Panc1 (cell line): ENCODE measurements around the gene NKAIN4. TPM values are rescaled to one million over a fixed set of nuclear protein-coding genes. Genes with fewer than 3 reads are reported as not detected.

ENCODE experiments used
- ATAC-seq: fragments of 200-7000 bp; cut with Tn5 transposase; 2 replicates; pipeline ENCODE4 v1.9.1; 2020; ENCODE audit warnings: mild to moderate bottlenecking, moderate library complexity
- BruUV-seq: library from RNA; stranded (reverse); fragments of 400-500 nt; replicated peaks from 2 replicates; lab custom pipeline; 2021; lab: Mats Ljungman, UMichigan
- CTCF ChIA-PET: fragments of 300-600 bp; sonication (Branson Sonifier 250); formaldehyde crosslinking; loops from one replicate; lab custom pipeline; 2022; ENCODE audit warnings: antibody characterized with exemption; lab: Charles Lee
- POLR2A ChIA-PET: fragments of 300-600 bp; sonication (Branson Sonifier 250); formaldehyde crosslinking; loops from one replicate; lab custom pipeline; 2022; ENCODE audit warnings: antibody characterized with exemption; lab: Charles Lee
- DNase-seq: peaks from one replicate; pipeline ENCODE4 v3.0.0-alpha.2; 2010; ENCODE audit warnings: low read depth, low spot score
- H3K27ac ChIP-seq: 2 replicates; pipeline ENCODE4 v1.5.1; 2011; ENCODE audit warnings: mild to moderate bottlenecking, low read length, inconsistent platforms
- H3K27me3 ChIP-seq: fragments of 200-500 bp; sonication (Bioruptor generic); 2 replicates; pipeline ENCODE4 v1.6.0; 2014; ENCODE audit warnings: low read length, inconsistent platforms; ENCODE audit not compliant: control insufficient read depth, insufficient read depth
- H3K36me3 ChIP-seq: fragments of 200-500 bp; sonication (Bioruptor generic); 2 replicates; pipeline ENCODE4 v1.5.1; 2014; ENCODE audit warnings: inconsistent platforms, mild to moderate bottlenecking, low read length, moderate library complexity; ENCODE audit not compliant: control insufficient read depth, insufficient read depth
- H3K4me1 ChIP-seq: 2 replicates; pipeline ENCODE4 v1.5.1; 2011; ENCODE audit warnings: inconsistent platforms, mild to moderate bottlenecking, low read length, moderate library complexity; ENCODE audit not compliant: control insufficient read depth, insufficient read depth
- H3K4me3 ChIP-seq, 2 experiments: 2 replicates each; pipeline ENCODE4 v1.5.1; 2011 to 2012; ENCODE audit warnings: low read depth in 2 of 2, low read length in 2 of 2, mild to moderate bottlenecking in 2 of 2, inconsistent platforms in 1 of 2, moderate library complexity in 1 of 2
- H3K9me3 ChIP-seq: fragments of 200-500 bp; sonication (Bioruptor generic); 2 replicates; pipeline ENCODE4 v1.5.1; 2014; ENCODE audit warnings: low read depth, mild to moderate bottlenecking, inconsistent platforms, low read length, moderate library complexity; ENCODE audit not compliant: control insufficient read depth, insufficient read depth
- POLR2AphosphoS5 ChIP-seq: IDR thresholded peaks from 2 replicates; pipeline ENCODE4 v1.6.1; 2012; ENCODE audit warnings: mild to moderate bottlenecking, low read depth, low read length, moderate library complexity
- SIN3A ChIP-seq: IDR thresholded peaks from 2 replicates; pipeline ENCODE4 v1.6.1; 2012; ENCODE audit warnings: low read depth, mild to moderate bottlenecking, low read length, moderate library complexity, borderline replicate concordance; ENCODE audit not compliant: insufficient read depth
- TCF7L2 ChIP-seq: IDR thresholded peaks from 2 replicates; pipeline ENCODE4 v1.6.1; 2011; ENCODE audit warnings: mild to moderate bottlenecking, low read depth, low read length, inconsistent platforms
- in situ Hi-C: cut with HindIII; loops from 2 replicates; pipeline ENCODE4 v1.10.0; 2016; ENCODE audit warnings: low sequenced_read_pairs, low pct_unique_long_range_greater_than_20kb
- intact Hi-C: fragments of 100-400 bp; cut with micrococcal nuclease; formaldehyde crosslinking; loops from one replicate; pipeline ENCODE4 v1.10.0; 2022; ENCODE audit not compliant: unreplicated experiment
- total RNA-seq: library from RNA; stranded (reverse); gene quantifications from one replicate; pipeline ENCODE4 v1.2.1, GENCODE V29; 2021; ENCODE audit not compliant: unreplicated experiment
- TF ChIP-seq, protein P1 (sequence below): fragments of 450-650 bp; IDR thresholded peaks from 2 replicates; pipeline ENCODE4 v1.5.1; 2017; ENCODE audit warnings: mild to moderate bottlenecking
- TF ChIP-seq, protein P2 (sequence below), 2 experiments: IDR thresholded peaks; 2 replicates each; pipeline ENCODE4 v1.6.1; 2011 to 2012; ENCODE audit warnings: low read depth in 2 of 2, control low read depth in 1 of 2, low read length in 1 of 2, mild to moderate bottlenecking in 1 of 2, moderate library complexity in 1 of 2; ENCODE audit not compliant: insufficient read depth in 1 of 2

NKAIN4 gene
- total RNA-seq, 1 experiment from 2014 or later, result 5.5 TPM

DNA sequence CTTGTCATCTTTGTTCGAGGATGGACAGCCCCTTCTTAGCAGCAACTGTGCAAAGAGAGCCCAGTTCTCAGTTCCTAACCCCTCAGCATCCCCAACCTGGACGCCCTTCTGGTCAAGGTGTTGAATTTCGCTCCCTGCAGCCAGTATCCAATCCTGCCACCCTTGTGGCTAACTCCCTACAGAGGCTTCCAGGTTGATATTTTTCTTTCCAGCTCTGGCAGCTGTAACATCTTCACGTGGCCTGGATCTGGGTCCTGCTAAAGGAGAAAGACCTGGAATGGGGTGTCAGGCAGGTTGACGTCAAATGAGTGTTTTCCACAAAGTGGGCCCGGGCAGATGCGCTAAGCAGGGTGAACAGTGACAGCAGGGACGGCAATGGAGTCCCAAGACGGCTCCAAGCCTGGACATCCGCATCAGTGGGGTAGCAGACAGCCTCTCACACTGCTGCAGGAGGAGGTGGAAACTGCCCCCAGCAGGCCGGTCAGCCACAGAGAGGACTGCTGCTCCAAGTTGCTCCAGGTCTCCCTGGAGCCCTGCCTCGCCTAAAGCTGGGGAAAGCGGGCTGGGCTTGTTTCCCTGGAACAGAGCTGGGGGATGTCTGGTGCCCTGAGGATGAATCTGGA, 37.3 kb downstream of the NKAIN4 start:
- POLR2A ChIA-PET, result no interaction called here
- CTCF ChIA-PET, result interaction anchor here (1.5 kb wide), 1 partner anchor 17 kb away, joined by 3 read pairs; no protein-coding TSS in a partner anchor

DNA sequence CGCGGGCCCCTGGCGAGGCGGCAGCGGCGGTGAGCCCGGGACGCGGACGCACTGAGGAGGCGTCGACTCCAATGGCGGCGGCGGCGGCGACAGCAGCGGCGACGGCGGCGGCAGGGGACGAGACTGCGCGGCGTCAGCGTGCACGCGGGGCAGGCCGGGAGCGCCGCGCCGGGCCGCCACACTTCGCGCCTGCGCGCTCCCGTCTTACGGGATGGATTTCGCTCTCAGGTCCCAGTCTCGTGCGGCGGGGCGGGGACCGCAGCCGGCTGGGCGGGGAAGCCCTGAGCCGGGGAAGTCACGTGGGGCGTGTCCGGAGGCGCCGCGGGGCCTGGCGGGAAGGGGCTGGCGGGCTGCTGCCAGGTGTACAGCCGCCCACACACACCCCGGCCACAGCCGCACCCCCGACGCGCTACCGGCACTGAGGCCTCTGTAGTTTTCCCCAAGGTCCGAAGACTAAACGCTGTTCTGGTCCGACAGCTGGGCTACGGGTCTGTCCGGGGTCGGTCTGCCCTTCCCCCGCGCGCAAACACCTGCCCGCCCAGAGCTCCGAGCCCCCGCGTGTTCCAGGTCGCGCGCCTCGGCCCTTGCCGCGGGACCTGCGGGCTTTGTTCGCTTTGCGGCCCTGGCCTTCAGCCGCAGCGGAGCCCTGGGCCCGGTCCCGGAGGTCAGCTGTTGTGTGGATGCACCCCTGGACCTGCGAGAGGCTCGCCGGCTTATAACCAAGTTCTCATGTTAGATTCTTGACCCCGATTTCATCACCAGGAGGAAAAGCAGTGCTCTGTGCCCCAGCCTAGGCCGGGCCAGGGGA, 38.0 kb downstream of the NKAIN4 start, which contains the start of gene YTHDF1:
YTHDF1 (minus strand) TSS at position 91 of the 808 bp plus-strand sequence. CDS start 239 bp downstream, outside the sequence.
- peak within 1 kb of the TSS; percentile 86 to 97 for H3K4me3 ChIP-seq
- H3K4me1 ChIP-seq, result peaks cover 12% of the 10 kb centered on the region
- TF ChIP-seq, protein P1, sequence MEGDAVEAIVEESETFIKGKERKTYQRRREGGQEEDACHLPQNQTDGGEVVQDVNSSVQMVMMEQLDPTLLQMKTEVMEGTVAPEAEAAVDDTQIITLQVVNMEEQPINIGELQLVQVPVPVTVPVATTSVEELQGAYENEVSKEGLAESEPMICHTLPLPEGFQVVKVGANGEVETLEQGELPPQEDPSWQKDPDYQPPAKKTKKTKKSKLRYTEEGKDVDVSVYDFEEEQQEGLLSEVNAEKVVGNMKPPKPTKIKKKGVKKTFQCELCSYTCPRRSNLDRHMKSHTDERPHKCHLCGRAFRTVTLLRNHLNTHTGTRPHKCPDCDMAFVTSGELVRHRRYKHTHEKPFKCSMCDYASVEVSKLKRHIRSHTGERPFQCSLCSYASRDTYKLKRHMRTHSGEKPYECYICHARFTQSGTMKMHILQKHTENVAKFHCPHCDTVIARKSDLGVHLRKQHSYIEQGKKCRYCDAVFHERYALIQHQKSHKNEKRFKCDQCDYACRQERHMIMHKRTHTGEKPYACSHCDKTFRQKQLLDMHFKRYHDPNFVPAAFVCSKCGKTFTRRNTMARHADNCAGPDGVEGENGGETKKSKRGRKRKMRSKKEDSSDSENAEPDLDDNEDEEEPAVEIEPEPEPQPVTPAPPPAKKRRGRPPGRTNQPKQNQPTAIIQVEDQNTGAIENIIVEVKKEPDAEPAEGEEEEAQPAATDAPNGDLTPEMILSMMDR, result no peak
- TF ChIP-seq, protein P2, sequence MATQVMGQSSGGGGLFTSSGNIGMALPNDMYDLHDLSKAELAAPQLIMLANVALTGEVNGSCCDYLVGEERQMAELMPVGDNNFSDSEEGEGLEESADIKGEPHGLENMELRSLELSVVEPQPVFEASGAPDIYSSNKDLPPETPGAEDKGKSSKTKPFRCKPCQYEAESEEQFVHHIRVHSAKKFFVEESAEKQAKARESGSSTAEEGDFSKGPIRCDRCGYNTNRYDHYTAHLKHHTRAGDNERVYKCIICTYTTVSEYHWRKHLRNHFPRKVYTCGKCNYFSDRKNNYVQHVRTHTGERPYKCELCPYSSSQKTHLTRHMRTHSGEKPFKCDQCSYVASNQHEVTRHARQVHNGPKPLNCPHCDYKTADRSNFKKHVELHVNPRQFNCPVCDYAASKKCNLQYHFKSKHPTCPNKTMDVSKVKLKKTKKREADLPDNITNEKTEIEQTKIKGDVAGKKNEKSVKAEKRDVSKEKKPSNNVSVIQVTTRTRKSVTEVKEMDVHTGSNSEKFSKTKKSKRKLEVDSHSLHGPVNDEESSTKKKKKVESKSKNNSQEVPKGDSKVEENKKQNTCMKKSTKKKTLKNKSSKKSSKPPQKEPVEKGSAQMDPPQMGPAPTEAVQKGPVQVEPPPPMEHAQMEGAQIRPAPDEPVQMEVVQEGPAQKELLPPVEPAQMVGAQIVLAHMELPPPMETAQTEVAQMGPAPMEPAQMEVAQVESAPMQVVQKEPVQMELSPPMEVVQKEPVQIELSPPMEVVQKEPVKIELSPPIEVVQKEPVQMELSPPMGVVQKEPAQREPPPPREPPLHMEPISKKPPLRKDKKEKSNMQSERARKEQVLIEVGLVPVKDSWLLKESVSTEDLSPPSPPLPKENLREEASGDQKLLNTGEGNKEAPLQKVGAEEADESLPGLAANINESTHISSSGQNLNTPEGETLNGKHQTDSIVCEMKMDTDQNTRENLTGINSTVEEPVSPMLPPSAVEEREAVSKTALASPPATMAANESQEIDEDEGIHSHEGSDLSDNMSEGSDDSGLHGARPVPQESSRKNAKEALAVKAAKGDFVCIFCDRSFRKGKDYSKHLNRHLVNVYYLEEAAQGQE (IDR thresholded peaks at IDR 0.05; ENCODE audit: insufficient read depth in 1 of 2, low read depth in 2 of 2, low read length in 1 of 2), result 0 out of 4 replicates have a peak, but pooled peaks of 1 of the 2 experiments have one; percentile 6
- TF ChIP-seq TCF7L2 (no peak), POLR2AphosphoS5 (peak; percentile 77), SIN3A (no peak)
- intact Hi-C loops, result no loop called here
- BruUV-seq, result no TSS peak
- DNase-seq, result peak; percentile 75
- H3K27me3 ChIP-seq, result no peaks in the 10 kb centered on the region
- ChIA-PET CTCF (interaction anchor here (1.5 kb wide), 1 partner anchor 18 kb away, joined by 3 read pairs; no protein-coding TSS in a partner anchor), POLR2A (no interaction called here)
- peaks cover 15% of the 10 kb centered on the region for H3K36me3 ChIP-seq
- peak; percentile 96 for ATAC-seq
- peak within 1 kb of the TSS; percentile 94 for H3K27ac ChIP-seq
- no peaks in the 10 kb centered on the region for H3K9me3 ChIP-seq
- in situ Hi-C loops, result no loop called here

More for the DNA sequence above, 37.3 kb downstream of the NKAIN4 start:
- Histone ChIP-seq H3K36me3 (peaks cover 14% of the 10 kb centered on the region), H3K4me1 (peaks cover 12% of the 10 kb centered on the region), H3K27ac (peak overlapping the region; percentile 94), H3K4me3 (peak overlapping the region; percentile 64 to 97), H3K27me3 (no peaks in the 10 kb centered on the region), H3K9me3 (no peaks in the 10 kb centered on the region)
- ATAC-seq (peak; percentile 8), DNase-seq (no peak)
- TSS peak; percentile 84 for BruUV-seq
- in situ Hi-C loops, result no loop called here
- intact Hi-C loops, result no loop called here
- TF ChIP-seq, protein P1, result no peak
- no peak for TF ChIP-seq SIN3A
- TF ChIP-seq POLR2AphosphoS5, result no peak
- TF ChIP-seq TCF7L2, result no peak
- TF ChIP-seq, protein P2 (IDR thresholded peaks at IDR 0.05; ENCODE audit: insufficient read depth in 1 of 2, low read depth in 2 of 2, low read length in 1 of 2), result no peak
